Peyer's patch (tissue), 4 donors: ENCODE measurements around the gene ABHD12.

Experiments used
- CTCF ChIP-seq, 6 experiments: fragments of 450-650 bp in 4 of 6; fragments of 200-600 bp in 2 of 6; sonication (generic) in 1 of 6; IDR thresholded peaks; one replicate each; pipeline ENCODE4 v1.5.1; 2017 to 2019; ENCODE audit warnings: antibody characterized with exemption in 6 of 6, mild to moderate bottlenecking in 3 of 6, moderate library complexity in 1 of 6
- POLR2A ChIP-seq, 2 donors: fragments of 450-650 bp; IDR thresholded peaks; one replicate each; pipeline ENCODE4 v1.5.1; 2017; ENCODE audit warnings: antibody characterized with exemption in 2 of 2, mild to moderate bottlenecking in 2 of 2, moderate library complexity in 2 of 2

- TF ChIP-seq CTCF (IDR thresholded peaks at IDR 0.05) (no peak), POLR2A (IDR thresholded peaks at IDR 0.05) (no peak)
Observed at GRCh38 chr20:25369971-25370370, 20.7 kb downstream of the ABHD12 start.
